GM12891 (cell line): Measurements from ENCODE around the gene SLC7A9.

Experiments
- PAX5 ChIP-seq: IDR thresholded peaks from 2 replicates; pipeline ENCODE4 v1.6.1; 2011; ENCODE audit warnings: low read length, moderate library complexity, mild to moderate bottlenecking; ENCODE audit not compliant: insufficient read depth, severe bottlenecking
- POLR2A ChIP-seq: IDR thresholded peaks from 2 replicates; pipeline ENCODE4 v1.6.1; 2011; ENCODE audit warnings: low read depth, low read length, control low read depth
- POLR2AphosphoS5 ChIP-seq: IDR thresholded peaks from 2 replicates; pipeline ENCODE4 v1.6.1; 2011; ENCODE audit warnings: low read depth, low read length, control low read depth
- POU2F2 ChIP-seq: IDR thresholded peaks from 2 replicates; pipeline ENCODE4 v1.6.1; 2011; ENCODE audit warnings: low read depth, mild to moderate bottlenecking, control low read depth, low read length, moderate library complexity
- SPI1 ChIP-seq: IDR thresholded peaks from 2 replicates; pipeline ENCODE4 v1.6.1; 2011; ENCODE audit warnings: low read depth, low read length, control low read depth
- TAF1 ChIP-seq: IDR thresholded peaks from 2 replicates; pipeline ENCODE4 v1.6.1; 2011; ENCODE audit warnings: low read depth, low read length, control low read depth

GRCh38 chr19:32891609-32892008, 22.0 kb upstream of the SLC7A9 start:
- TF ChIP-seq TAF1 (no peak), POLR2AphosphoS5 (no peak), POLR2A (no peak), PAX5 (no peak), SPI1 (no peak), POU2F2 (no peak)
